ENCODE measurements around the gene RPS6KA5.

RPS6KA5 gene

GRCh38 chr14:91016800-91017410 is 43.5 kb downstream of the RPS6KA5 start:
- Histone ChIP-seq H3K9me2 (replicated peaks; ENCODE audit: control insufficient read depth, low read length) (no peaks in the 10 kb centered on the region), H3K4me3 (ENCODE audit: low read length) (no peak overlapping the region), H3K4me2 (ENCODE audit: low read length) (no peak overlapping the region)

GRCh38 chr14:91015435-91015834 is 45.0 kb downstream of the RPS6KA5 start:
- Histone ChIP-seq H3F3A (ENCODE audit: control insufficient read depth, insufficient read depth) (peaks cover 1% of the 10 kb centered on the region; the same call in 1 of the 2 replicates), H3K9me2 (replicated peaks; ENCODE audit: control insufficient read depth, low read length) (no peaks in the 10 kb centered on the region), H3K9me3 (ENCODE audit: control insufficient read depth, insufficient read depth, low read length) (no peaks in the 10 kb centered on the region), H3K4me2 (ENCODE audit: low read length) (no peak overlapping the region), H3K36me3 (ENCODE audit: control insufficient read depth, low read length) (no peaks in the 10 kb centered on the region), H3K79me2 (ENCODE audit: control insufficient read depth, low read length) (peaks cover 12% of the 10 kb centered on the region), H4K20me1 (ENCODE audit: control insufficient read depth, insufficient read depth, low read depth, low read length) (0 out of 2 replicates have a peak, but pooled peaks cover 4% of the 10 kb centered on the region), H3K27ac (ENCODE audit: low read depth, low read length) (no peak overlapping the region), H3K27me3 (ENCODE audit: control insufficient read depth, low read length) (no peaks in the 10 kb centered on the region), H3K4me1 (ENCODE audit: control insufficient read depth, low read length) (peaks cover 5% of the 10 kb centered on the region), H3K4me3 (ENCODE audit: low read length) (no peak overlapping the region)
- TF ChIP-seq CTCF (IDR thresholded peaks at IDR 0.05; ENCODE audit: low read depth, low read length, poor library complexity, severe bottlenecking) (no peak), EZH2phosphoT487 (IDR thresholded peaks at IDR 0.05; ENCODE audit: borderline replicate concordance, low read length) (no peak)

More at GRCh38 chr14:91016800-91017410, 43.5 kb downstream of the RPS6KA5 start:
- Histone ChIP-seq H3K79me2 (ENCODE audit: control insufficient read depth, low read length) (peaks cover 4% of the 10 kb centered on the region; the same call in 1 of the 2 replicates), H4K20me1 (ENCODE audit: control insufficient read depth, insufficient read depth, low read depth, low read length) (no peaks in the 10 kb centered on the region), H3F3A (ENCODE audit: control insufficient read depth, insufficient read depth) (no peaks in the 10 kb centered on the region), H3K36me3 (ENCODE audit: control insufficient read depth, low read length) (no peaks in the 10 kb centered on the region), H3K9me3 (ENCODE audit: control insufficient read depth, insufficient read depth, low read length) (no peaks in the 10 kb centered on the region), H3K27me3 (ENCODE audit: control insufficient read depth, low read length) (no peaks in the 10 kb centered on the region), H3K27ac (ENCODE audit: low read depth, low read length) (no peak overlapping the region), H3K4me1 (ENCODE audit: control insufficient read depth, low read length) (no peaks in the 10 kb centered on the region; the same call in 1 of the 2 replicates)
- no peak for TF ChIP-seq EZH2phosphoT487 (IDR thresholded peaks at IDR 0.05; ENCODE audit: borderline replicate concordance, low read length)
- no peak for TF ChIP-seq CTCF (IDR thresholded peaks at IDR 0.05; ENCODE audit: low read depth, low read length, poor library complexity, severe bottlenecking)

GRCh38 chr14:91012045-91012444 is 48.4 kb downstream of the RPS6KA5 start:
- no peak overlapping the region for H3K27ac ChIP-seq (ENCODE audit: low read depth, low read length)
- 0 out of 2 replicates have a peak, but pooled peaks cover 8% of the 10 kb centered on the region for H4K20me1 ChIP-seq (ENCODE audit: control insufficient read depth, insufficient read depth, low read depth, low read length)
- H3K4me2 ChIP-seq (ENCODE audit: low read length) = no peak overlapping the region
- H3K9me3 ChIP-seq (ENCODE audit: control insufficient read depth, insufficient read depth, low read length) = no peaks in the 10 kb centered on the region
- TF ChIP-seq EZH2phosphoT487 (IDR thresholded peaks at IDR 0.05; ENCODE audit: borderline replicate concordance, low read length) (no peak), CTCF (IDR thresholded peaks at IDR 0.05; ENCODE audit: low read depth, low read length, poor library complexity, severe bottlenecking) (no peak)
- H3F3A ChIP-seq (ENCODE audit: control insufficient read depth, insufficient read depth) = peaks cover 10% of the 10 kb centered on the region
- peaks cover 26% of the 10 kb centered on the region for H3K79me2 ChIP-seq (ENCODE audit: control insufficient read depth, low read length)
- peaks cover 24% of the 10 kb centered on the region for H3K4me1 ChIP-seq (ENCODE audit: control insufficient read depth, low read length)
- H3K4me3 ChIP-seq (ENCODE audit: low read length) = no peak overlapping the region
- H3K27me3 ChIP-seq (ENCODE audit: control insufficient read depth, low read length) = no peaks in the 10 kb centered on the region
- H3K9me2 ChIP-seq (replicated peaks; ENCODE audit: control insufficient read depth, low read length) = no peaks in the 10 kb centered on the region
- no peaks in the 10 kb centered on the region for H3K36me3 ChIP-seq (ENCODE audit: control insufficient read depth, low read length)

Measured in DOHH2 (cell line).